ENCODE measurements around the gene YIF1B. TPM values are rescaled to one million over a fixed set of nuclear protein-coding genes. Genes with fewer than 3 reads are reported as not detected.

YIF1B gene
- total and polyA plus RNA-seq, 4 donors = 22.0 to 107 (median 53.7) TPM

DNA sequence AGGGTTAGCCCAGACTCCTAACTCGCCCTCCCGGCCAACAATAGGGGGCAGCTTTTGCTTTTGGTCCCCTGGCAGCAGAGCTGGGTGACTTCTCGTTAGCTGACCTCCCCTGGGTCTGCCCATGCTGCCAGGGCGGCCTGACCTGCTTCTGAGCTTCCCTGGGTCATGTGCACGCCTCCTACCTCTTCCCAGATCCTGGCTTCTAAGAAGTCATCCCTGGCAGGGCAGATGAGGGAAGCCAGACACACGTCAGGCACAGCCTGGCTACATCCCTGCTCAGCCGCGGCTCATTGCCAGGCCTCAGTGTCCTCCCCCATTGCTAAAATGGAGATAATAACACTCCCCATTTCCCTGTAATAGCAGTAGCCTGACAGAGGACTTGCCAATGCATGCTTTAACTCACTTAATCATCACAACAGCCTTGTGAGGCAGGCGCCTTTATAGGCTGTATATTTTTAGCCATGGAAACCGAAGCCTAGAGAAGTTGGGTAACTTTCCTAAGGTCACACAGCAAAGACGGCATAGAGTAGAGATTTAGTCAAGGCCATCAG is 6.0 kb upstream of the YIF1B start:
- H3K36me3 ChIP-seq (ENCODE audit: control insufficient read depth in 4 of 4, insufficient read depth in 4 of 4, low read length in 4 of 4) = peaks cover 0 to 11% (median 1%) of the 10 kb centered on the region in 4 donors
- H3K27ac ChIP-seq (ENCODE audit: low read depth in 1 of 2, low read length in 1 of 2) = peak overlapping the region; percentile 27 to 58
- H3K9me3 ChIP-seq (ENCODE audit: control insufficient read depth in 4 of 4, insufficient read depth in 3 of 4, low read length in 3 of 4) = no peaks in the 10 kb centered on the region
- peaks cover 0 to 42% (median 12%) of the 10 kb centered on the region in 5 donors for H3K4me1 ChIP-seq (ENCODE audit: control insufficient read depth in 5 of 5, insufficient read depth in 5 of 5, low read length in 5 of 5)
- H3K4me3 ChIP-seq = no peak overlapping the region
- peaks cover 0 to 4% (median 0%) of the 10 kb centered on the region in 3 donors for H3K27me3 ChIP-seq (ENCODE audit: control insufficient read depth in 3 of 3, insufficient read depth in 3 of 3, low read length in 2 of 3)
- no peak overlapping the region for H3K9ac ChIP-seq (ENCODE audit: insufficient read depth in 1 of 2, low read length in 2 of 2)
- ATAC-seq (ENCODE audit: insufficient read depth, low FRiP score) (no peak), DNase-seq (peak; percentile 74 to 85 (median 81))
- TF ChIP-seq, protein P1, sequence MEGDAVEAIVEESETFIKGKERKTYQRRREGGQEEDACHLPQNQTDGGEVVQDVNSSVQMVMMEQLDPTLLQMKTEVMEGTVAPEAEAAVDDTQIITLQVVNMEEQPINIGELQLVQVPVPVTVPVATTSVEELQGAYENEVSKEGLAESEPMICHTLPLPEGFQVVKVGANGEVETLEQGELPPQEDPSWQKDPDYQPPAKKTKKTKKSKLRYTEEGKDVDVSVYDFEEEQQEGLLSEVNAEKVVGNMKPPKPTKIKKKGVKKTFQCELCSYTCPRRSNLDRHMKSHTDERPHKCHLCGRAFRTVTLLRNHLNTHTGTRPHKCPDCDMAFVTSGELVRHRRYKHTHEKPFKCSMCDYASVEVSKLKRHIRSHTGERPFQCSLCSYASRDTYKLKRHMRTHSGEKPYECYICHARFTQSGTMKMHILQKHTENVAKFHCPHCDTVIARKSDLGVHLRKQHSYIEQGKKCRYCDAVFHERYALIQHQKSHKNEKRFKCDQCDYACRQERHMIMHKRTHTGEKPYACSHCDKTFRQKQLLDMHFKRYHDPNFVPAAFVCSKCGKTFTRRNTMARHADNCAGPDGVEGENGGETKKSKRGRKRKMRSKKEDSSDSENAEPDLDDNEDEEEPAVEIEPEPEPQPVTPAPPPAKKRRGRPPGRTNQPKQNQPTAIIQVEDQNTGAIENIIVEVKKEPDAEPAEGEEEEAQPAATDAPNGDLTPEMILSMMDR (IDR thresholded peaks at IDR 0.05; ENCODE audit: control extremely low read depth, extremely low read depth) = no peak
- 62 to 79% methylated on average over 11 of the region's 11 CpGs for WGBS, 2 donors

DNA sequence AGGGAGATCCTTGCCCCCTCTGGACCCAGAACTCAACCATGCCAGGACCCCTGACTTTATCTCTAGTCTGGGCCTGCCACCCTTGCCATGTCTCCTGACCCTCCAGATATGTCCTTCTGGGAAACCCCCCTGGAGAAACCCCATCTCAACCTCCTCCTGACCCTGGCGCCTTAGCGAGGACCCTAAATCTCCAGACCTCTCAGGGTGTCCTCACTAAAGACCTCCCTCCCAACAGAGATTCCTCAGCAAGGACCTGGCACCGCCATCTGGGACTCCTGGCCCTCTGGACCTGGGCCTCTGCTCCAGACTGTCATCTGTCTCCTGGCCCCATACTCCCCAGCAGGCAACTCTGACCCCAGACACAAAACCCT is 5.2 kb upstream of the YIF1B start:
- H3K9ac ChIP-seq (ENCODE audit: insufficient read depth in 1 of 2, low read length in 2 of 2) = peak overlapping the region in 1 of 2 donors; percentile 38
- WGBS, 2 donors = 90 to 92% methylated on average over 3 of the region's 3 CpGs
- H3K27me3 ChIP-seq (ENCODE audit: control insufficient read depth in 3 of 3, insufficient read depth in 3 of 3, low read length in 2 of 3) = peaks cover 0 to 4% (median 0%) of the 10 kb centered on the region in 3 donors
- peaks cover 0 to 42% (median 12%) of the 10 kb centered on the region in 5 donors for H3K4me1 ChIP-seq (ENCODE audit: control insufficient read depth in 5 of 5, insufficient read depth in 5 of 5, low read length in 5 of 5)
- ATAC-seq (ENCODE audit: insufficient read depth, low FRiP score) (no peak), DNase-seq (no peak)
- TF ChIP-seq, protein P1 (IDR thresholded peaks at IDR 0.05; ENCODE audit: control extremely low read depth, extremely low read depth) = no peak
- H3K36me3 ChIP-seq (ENCODE audit: control insufficient read depth in 4 of 4, insufficient read depth in 4 of 4, low read length in 4 of 4) = peaks cover 0 to 7% (median 1%) of the 10 kb centered on the region in 4 donors
- H3K9me3 ChIP-seq (ENCODE audit: control insufficient read depth in 4 of 4, insufficient read depth in 3 of 4, low read length in 3 of 4) = no peaks in the 10 kb centered on the region
- peak overlapping the region; percentile 42 to 58 for H3K27ac ChIP-seq (ENCODE audit: low read depth in 1 of 2, low read length in 1 of 2)
- no peak overlapping the region for H3K4me3 ChIP-seq

DNA sequence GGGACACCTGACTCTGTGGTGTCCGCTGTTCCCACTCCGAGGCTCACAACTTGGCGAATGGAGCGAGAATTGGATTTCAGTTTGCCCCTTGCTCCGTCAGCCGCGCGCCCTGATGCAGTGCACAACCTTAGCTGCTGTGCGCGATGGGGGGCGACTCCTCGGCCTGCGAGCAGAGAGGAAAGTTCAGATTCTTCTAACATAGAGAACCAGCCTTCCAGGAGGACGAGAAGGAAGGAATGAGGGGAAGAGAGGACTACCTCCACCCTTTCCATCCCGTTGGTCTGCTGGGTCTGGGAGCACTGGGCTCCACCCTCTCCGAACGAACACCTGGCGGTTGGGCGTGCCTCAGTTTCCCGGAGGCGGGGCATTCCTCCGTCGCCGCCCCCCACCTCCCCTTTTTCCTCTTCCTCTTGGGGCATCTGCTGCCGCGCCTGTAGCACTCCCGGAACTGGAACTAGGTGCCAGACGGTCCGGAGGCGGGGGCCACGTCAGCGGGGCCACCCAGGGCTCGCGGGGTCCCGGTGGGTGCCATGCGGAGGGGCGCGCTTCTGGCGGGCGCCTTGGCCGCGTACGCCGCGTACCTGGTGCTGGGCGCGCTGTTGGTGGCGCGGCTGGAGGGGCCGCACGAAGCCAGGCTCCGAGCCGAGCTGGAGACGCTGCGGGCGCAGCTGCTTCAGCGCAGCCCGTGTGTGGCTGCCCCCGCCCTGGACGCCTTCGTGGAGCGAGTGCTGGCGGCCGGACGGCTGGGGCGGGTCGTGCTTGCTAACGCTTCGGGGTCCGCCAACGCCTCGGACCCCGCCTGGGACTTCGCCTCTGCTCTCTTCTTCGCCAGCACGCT is 3.9 kb upstream of the YIF1B start, which contains the start of gene KCNK6:
TSS of gene KCNK6 (plus strand) at position 425 of the 838 bp plus-strand sequence. CDS start at position 531, 106 bp downstream.
- Histone ChIP-seq H3K9ac (ENCODE audit: insufficient read depth in 1 of 2, low read length in 2 of 2) (peak within 1 kb of the TSS in 1 of 2 donors; percentile 38), H3K27me3 (ENCODE audit: control insufficient read depth in 3 of 3, insufficient read depth in 3 of 3, low read length in 2 of 3) (peaks cover 0 to 4% (median 0%) of the 10 kb centered on the region in 3 donors), H3K36me3 (ENCODE audit: control insufficient read depth in 4 of 4, insufficient read depth in 4 of 4, low read length in 4 of 4) (peaks cover 0 to 3% (median 0%) of the 10 kb centered on the region in 4 donors), H3K9me3 (ENCODE audit: control insufficient read depth in 4 of 4, insufficient read depth in 3 of 4, low read length in 3 of 4) (no peaks in the 10 kb centered on the region), H3K27ac (ENCODE audit: low read depth in 1 of 2, low read length in 1 of 2) (peak within 1 kb of the TSS in 1 of 2 donors; percentile 82), H3K4me1 (ENCODE audit: control insufficient read depth in 5 of 5, insufficient read depth in 5 of 5, low read length in 5 of 5) (peaks cover 0 to 48% (median 14%) of the 10 kb centered on the region in 5 donors), H3K4me3 (peak within 1 kb of the TSS; percentile 78)
- DNase-seq = peak; percentile 57 to 68 (median 60)
- ATAC-seq (ENCODE audit: insufficient read depth, low FRiP score) = peak; percentile 28
- WGBS, 2 donors = 4% methylated on average over 75 to 76 of the region's 76 CpGs
- TF ChIP-seq, protein P1 (IDR thresholded peaks at IDR 0.05; ENCODE audit: control extremely low read depth, extremely low read depth) = no peak

All from lung (tissue), 12 donors.